NB4 (cell line): Measurements from ENCODE around the gene RBM26.

Experiments
- DNase-seq: peaks from one replicate; pipeline ENCODE4 v3.0.0; 2010; ENCODE audit warnings: low read depth
- H3K4me3 ChIP-seq: one replicate; pipeline ENCODE4 v1.5.1; 2011; ENCODE audit warnings: mild to moderate bottlenecking, low read depth, low read length, moderate library complexity
- MAX ChIP-seq: IDR thresholded peaks from 2 replicates; pipeline ENCODE4 v1.6.1; 2011; ENCODE audit warnings: low read depth, low read length
- MYC ChIP-seq: IDR thresholded peaks from 2 replicates; pipeline ENCODE4 v1.6.1; 2011; ENCODE audit warnings: low read depth, low read length
- POLR2A ChIP-seq: IDR thresholded peaks from 2 replicates; pipeline ENCODE4 v1.6.1; 2011; ENCODE audit warnings: mild to moderate bottlenecking; ENCODE audit not compliant: insufficient read length; ENCODE audit errors: extremely low read depth
- TF ChIP-seq, protein P1 (sequence below): IDR thresholded peaks from one replicate; pipeline ENCODE4 v1.5.1; 2012; ENCODE audit warnings: low read depth, low read length

The RBM26 gene

GRCh38 chr13:79432992-79433391, 26.9 kb upstream of the RBM26 start:
- H3K4me3 ChIP-seq: no peak overlapping the region
- DNase-seq: no peak
- TF ChIP-seq, protein P1, sequence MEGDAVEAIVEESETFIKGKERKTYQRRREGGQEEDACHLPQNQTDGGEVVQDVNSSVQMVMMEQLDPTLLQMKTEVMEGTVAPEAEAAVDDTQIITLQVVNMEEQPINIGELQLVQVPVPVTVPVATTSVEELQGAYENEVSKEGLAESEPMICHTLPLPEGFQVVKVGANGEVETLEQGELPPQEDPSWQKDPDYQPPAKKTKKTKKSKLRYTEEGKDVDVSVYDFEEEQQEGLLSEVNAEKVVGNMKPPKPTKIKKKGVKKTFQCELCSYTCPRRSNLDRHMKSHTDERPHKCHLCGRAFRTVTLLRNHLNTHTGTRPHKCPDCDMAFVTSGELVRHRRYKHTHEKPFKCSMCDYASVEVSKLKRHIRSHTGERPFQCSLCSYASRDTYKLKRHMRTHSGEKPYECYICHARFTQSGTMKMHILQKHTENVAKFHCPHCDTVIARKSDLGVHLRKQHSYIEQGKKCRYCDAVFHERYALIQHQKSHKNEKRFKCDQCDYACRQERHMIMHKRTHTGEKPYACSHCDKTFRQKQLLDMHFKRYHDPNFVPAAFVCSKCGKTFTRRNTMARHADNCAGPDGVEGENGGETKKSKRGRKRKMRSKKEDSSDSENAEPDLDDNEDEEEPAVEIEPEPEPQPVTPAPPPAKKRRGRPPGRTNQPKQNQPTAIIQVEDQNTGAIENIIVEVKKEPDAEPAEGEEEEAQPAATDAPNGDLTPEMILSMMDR: no peak
- no peak for TF ChIP-seq MYC
- TF ChIP-seq MAX: no peak
- no peak for TF ChIP-seq POLR2A

- no peak for TF ChIP-seq MYC
- TF ChIP-seq MAX: no peak
- TF ChIP-seq, protein P1: no peak
- no peak for TF ChIP-seq POLR2A
- no peak overlapping the region for H3K4me3 ChIP-seq
- DNase-seq: no peak
These were observed 26.0 kb upstream of the RBM26 start for GRCh38 chr13:79432086-79432485.

DNA sequence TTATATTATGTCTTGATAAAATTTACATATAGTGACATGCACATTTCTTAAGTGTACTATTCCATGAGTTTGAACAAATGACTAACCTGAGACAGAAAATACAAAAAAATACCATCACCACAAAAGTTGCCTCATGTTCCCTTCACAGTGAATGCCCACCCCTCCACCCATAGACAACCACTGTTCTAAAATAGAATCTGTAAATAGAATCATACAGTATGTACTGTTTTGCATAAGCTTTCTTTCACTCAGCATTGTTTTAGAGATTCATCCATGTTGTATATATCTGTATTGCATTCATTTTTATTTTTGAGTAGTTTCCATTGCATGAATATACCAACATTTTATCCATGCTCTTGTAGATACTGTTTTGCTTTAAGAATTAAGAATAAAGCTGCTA, 23.3 kb upstream of the RBM26 start:
- no peak overlapping the region for H3K4me3 ChIP-seq
- TF ChIP-seq, protein P1: no peak
- TF ChIP-seq MYC: no peak
- no peak for TF ChIP-seq POLR2A
- no peak for TF ChIP-seq MAX
- DNase-seq: no peak

- no peak for TF ChIP-seq MYC
- no peak for TF ChIP-seq MAX
- TF ChIP-seq, protein P1: no peak
- no peak for TF ChIP-seq POLR2A
- DNase-seq: peak; percentile 27
- H3K4me3 ChIP-seq: no peak overlapping the region
These were observed 21.8 kb upstream of the RBM26 start for GRCh38 chr13:79427883-79428282.

- no peak overlapping the region for H3K4me3 ChIP-seq
- DNase-seq: no peak
- TF ChIP-seq, protein P1: no peak
- TF ChIP-seq POLR2A (no peak), MYC (no peak), MAX (no peak)
These were observed 21.2 kb upstream of the RBM26 start for GRCh38 chr13:79427265-79427664.
